CD4-positive, alpha-beta T cell treated with Interleukin-21 for 1 hour (primary cell): ENCODE measurements around the gene GARIN5A.
"Not testable (repeated sequence)": the region's sequence is repeated elsewhere in the genome, so short reads cannot be mapped to it uniquely, and the experiment has no call there.

ENCODE experiments used
- DNase-seq: peaks from one replicate; pipeline ENCODE4 v3.0.0-alpha.2; 2020

The GARIN5A gene

GRCh38 chr19:50461066-50461875 lies 15.4 kb downstream of the GARIN5A start:
- peak; percentile 74 for DNase-seq

- DNase-seq = no peak
Measured at GRCh38 chr19:50460161-50460765, 16.4 kb downstream of the GARIN5A start.

- no peak for DNase-seq
Measured at GRCh38 chr19:50459638-50460037, 17.0 kb downstream of the GARIN5A start.

GRCh38 chr19:50459067-50459456 lies 17.6 kb downstream of the GARIN5A start:
- DNase-seq = no peak

- DNase-seq = no peak
Measured at GRCh38 chr19:50458396-50459066, 18.1 kb downstream of the GARIN5A start.

- no peak for DNase-seq
Measured at GRCh38 chr19:50457300-50457699, 19.3 kb downstream of the GARIN5A start.

- no peak for DNase-seq
Measured at GRCh38 chr19:50455992-50456391, 20.7 kb downstream of the GARIN5A start.

GRCh38 chr19:50453243-50453642 lies 23.4 kb downstream of the GARIN5A start:
- DNase-seq = no peak

- DNase-seq = no peak
Measured at GRCh38 chr19:50451223-50451534, 25.5 kb downstream of the GARIN5A start.

GRCh38 chr19:50450369-50451222 lies 26.1 kb downstream of the GARIN5A start:
- no peak for DNase-seq

GRCh38 chr19:50449236-50449899 lies 27.3 kb downstream of the GARIN5A start:
- no peak for DNase-seq

- no peak for DNase-seq
Measured at GRCh38 chr19:50447750-50448149, 28.9 kb downstream of the GARIN5A start.

- DNase-seq = no peak
Measured at GRCh38 chr19:50447053-50447452, 29.6 kb downstream of the GARIN5A start.

- DNase-seq = no peak
Measured at GRCh38 chr19:50444059-50444458, 32.6 kb downstream of the GARIN5A start.

GRCh38 chr19:50439130-50439529 lies 37.5 kb downstream of the GARIN5A start:
- not testable (repeated sequence) for DNase-seq

- DNase-seq = no peak
Measured at GRCh38 chr19:50437862-50438449, 38.7 kb downstream of the GARIN5A start.

GRCh38 chr19:50435627-50436026 lies 41.0 kb downstream of the GARIN5A start:
- DNase-seq = no peak

GRCh38 chr19:50435221-50435620 lies 41.4 kb downstream of the GARIN5A start:
- DNase-seq = no peak

- DNase-seq = no peak
Measured at GRCh38 chr19:50434525-50434924, 42.1 kb downstream of the GARIN5A start.

- no peak for DNase-seq
Measured at GRCh38 chr19:50433201-50434180, 43.2 kb downstream of the GARIN5A start.
